CD4-positive, alpha-beta T cell treated with Interleukin-1 beta for 1 hour (primary cell): ENCODE results near the gene SMAP1.

ENCODE experiments used
- DNase-seq, 2 donors: peaks; one replicate each; pipeline ENCODE4 v3.0.0-alpha.2; 2020 to 2022

Gene SMAP1

GRCh38 chr6:70667711-70668498 lies at the start of gene SMAP1:
Gene SMAP1, plus strand, starts transcription at chr6:70667883. Its CDS starts 141 bp downstream, at chr6:70668024.
- peak; percentile 92 to 93 for DNase-seq

- DNase-seq: no peak
Measured at GRCh38 chr6:70620746-70621145, 46.9 kb upstream of the SMAP1 start.

- no peak for DNase-seq
Measured at GRCh38 chr6:70622461-70622860, 45.2 kb upstream of the SMAP1 start.

- DNase-seq: no peak
Measured at GRCh38 chr6:70625436-70625835, 42.2 kb upstream of the SMAP1 start.

- DNase-seq: no peak
Measured at GRCh38 chr6:70627500-70628254, 40.0 kb upstream of the SMAP1 start.

- DNase-seq: no peak
Measured at GRCh38 chr6:70629929-70630328, 37.8 kb upstream of the SMAP1 start.

GRCh38 chr6:70633870-70634269 lies 33.8 kb upstream of the SMAP1 start:
- no peak for DNase-seq

- no peak for DNase-seq
Measured at GRCh38 chr6:70636596-70636995, 31.1 kb upstream of the SMAP1 start.

- DNase-seq: no peak
Measured at GRCh38 chr6:70638468-70638867, 29.2 kb upstream of the SMAP1 start.

- DNase-seq: peak; percentile 11 to 59
Measured at GRCh38 chr6:70651326-70651905, 16.3 kb upstream of the SMAP1 start.

- DNase-seq: no peak
Measured at GRCh38 chr6:70652216-70652615, 15.5 kb upstream of the SMAP1 start.

- no peak for DNase-seq
Measured at GRCh38 chr6:70657706-70658105, 10.0 kb upstream of the SMAP1 start.

GRCh38 chr6:70663881-70664466 lies 3.7 kb upstream of the SMAP1 start:
- DNase-seq: no peak

- no peak for DNase-seq
Measured at GRCh38 chr6:70666706-70667105, 977 bp upstream of the SMAP1 start.

- no peak for DNase-seq
Measured at GRCh38 chr6:70667256-70667710, 400 bp upstream of the SMAP1 start.

GRCh38 chr6:70668499-70668812 lies 773 bp downstream of the SMAP1 start:
- DNase-seq: no peak

- DNase-seq: no peak
Measured at GRCh38 chr6:70669133-70669532, 1.4 kb downstream of the SMAP1 start.

GRCh38 chr6:70672549-70672948 lies 4.9 kb downstream of the SMAP1 start:
- DNase-seq: no peak

- DNase-seq: no peak
Measured at GRCh38 chr6:70673054-70673453, 5.4 kb downstream of the SMAP1 start.

- DNase-seq: no peak
Measured at GRCh38 chr6:70673601-70674000, 5.9 kb downstream of the SMAP1 start.

- DNase-seq: no peak
Measured at GRCh38 chr6:70675822-70676221, 8.1 kb downstream of the SMAP1 start.

- no peak for DNase-seq
Measured at GRCh38 chr6:70676821-70677220, 9.1 kb downstream of the SMAP1 start.

GRCh38 chr6:70680396-70680795 lies 12.7 kb downstream of the SMAP1 start:
- no peak for DNase-seq
